Endothelial cell of umbilical vein (primary cell): Measurements from ENCODE around the gene SERPINA12. TPM values are rescaled to one million over a fixed set of nuclear protein-coding genes. Genes with fewer than 3 reads are reported as not detected.

Experiments used
- BruUV-seq: library from RNA; stranded (reverse); fragments of 400-500 nt; replicated peaks from 2 replicates; lab custom pipeline; 2021; lab: Mats Ljungman, UMichigan
- CTCF ChIA-PET: fragments of 300-600, 350-600 bp; sonication (Branson Sonifier 250); formaldehyde crosslinking; loops from one replicate; lab custom pipeline; 2021; ENCODE audit warnings: antibody characterized with exemption, inconsistent platforms; lab: Charles Lee
- POLR2A ChIA-PET: fragments of 300-600, 350-600 bp; sonication (Branson Sonifier 250); formaldehyde crosslinking; loops from one replicate; lab custom pipeline; 2021; ENCODE audit warnings: antibody characterized with exemption, inconsistent platforms; lab: Charles Lee
- DNase-seq: peaks from one replicate; pipeline ENCODE4 v3.0.0-alpha.2; 2011; ENCODE audit warnings: low read depth, low spot score
- FAIRE-seq: peaks from 2 replicates; lab custom pipeline; 2011; peaks lifted over from hg19 to GRCh38; lab: Jason Lieb, UNC
- H2AFZ ChIP-seq: 2 replicates; pipeline ENCODE4 v1.6.0; 2012; ENCODE audit warnings: low read depth, low read length, control low read depth, inconsistent platforms
- H3K27ac ChIP-seq: 2 replicates; pipeline ENCODE4 v1.5.1; 2011; ENCODE audit warnings: low read depth, mild to moderate bottlenecking, control low read depth, low read length, moderate library complexity; ENCODE audit not compliant: insufficient read depth
- H3K27me3 ChIP-seq, 2 experiments: 2 replicates each; pipeline versions ENCODE4 v1.6.0 to v1.6.1; 2011; ENCODE audit warnings: low read length in 2 of 2, mixed read lengths in 1 of 2; ENCODE audit not compliant: control insufficient read depth in 2 of 2, insufficient read depth in 2 of 2
- H3K36me3 ChIP-seq, 2 experiments: 2 replicates in 1 of 2; 3 replicates in 1 of 2; pipeline ENCODE4 v1.5.1; 2011; ENCODE audit warnings: low read length in 2 of 2, mild to moderate bottlenecking in 1 of 2, moderate library complexity in 1 of 2; ENCODE audit not compliant: control insufficient read depth in 2 of 2, insufficient read depth in 2 of 2; ENCODE audit errors: extremely low read depth in 1 of 2
- H3K4me1 ChIP-seq: 3 replicates; pipeline ENCODE4 v1.5.1; 2011; ENCODE audit warnings: mild to moderate bottlenecking, low read length; ENCODE audit not compliant: control insufficient read depth, insufficient read depth; ENCODE audit errors: extremely low read depth
- H3K4me2 ChIP-seq: 2 replicates; pipeline ENCODE4 v1.6.1; 2011; ENCODE audit warnings: low read length, control low read depth, mixed read lengths; ENCODE audit not compliant: insufficient read depth
- H3K4me3 ChIP-seq, 3 experiments: fragments of 200-600 bp in 1 of 3; sonication (generic), shearing (Covaris generic) in 1 of 3; replicated peaks in 1 of 3; 2 replicates each; pipeline ENCODE4 v1.5.1; 2011 to 2016; ENCODE audit warnings: control low read depth in 3 of 3, low read length in 3 of 3, mild to moderate bottlenecking in 2 of 3, inconsistent platforms in 1 of 3, low read depth in 1 of 3, moderate library complexity in 1 of 3; ENCODE audit not compliant: insufficient read depth in 1 of 3
- H3K79me2 ChIP-seq: 2 replicates; pipeline ENCODE4 v1.6.0; 2012; ENCODE audit warnings: low read length, inconsistent platforms; ENCODE audit not compliant: control insufficient read depth, insufficient read depth
- H3K9ac ChIP-seq: replicated peaks from 2 replicates; pipeline ENCODE3; 2011; ENCODE audit warnings: low read length, control low read depth; ENCODE audit not compliant: insufficient read depth; ENCODE audit errors: extremely low read depth
- H3K9me1 ChIP-seq: replicated peaks from 3 replicates; pipeline ENCODE4 v1.6.0; 2011; ENCODE audit warnings: mild to moderate bottlenecking, low read length; ENCODE audit not compliant: control insufficient read depth, insufficient read depth; ENCODE audit errors: extremely low read depth
- H3K9me3 ChIP-seq: replicated peaks from 2 replicates; pipeline ENCODE4 v1.5.1; 2012; ENCODE audit warnings: low read length, inconsistent platforms; ENCODE audit not compliant: control insufficient read depth, insufficient read depth
- H4K20me1 ChIP-seq: replicated peaks from 2 replicates; pipeline ENCODE3; 2011; ENCODE audit warnings: mild to moderate bottlenecking, low read length; ENCODE audit not compliant: control insufficient read depth, insufficient read depth; ENCODE audit errors: extremely low read depth
- CTCF ChIP-seq, 2 donors: IDR thresholded peaks; 1 replicate in 1 of 2; 2 replicates in 1 of 2; pipeline ENCODE4 v1.5.1; 2011; ENCODE audit warnings: low read length in 2 of 2, mild to moderate bottlenecking in 2 of 2, moderate library complexity in 2 of 2, control low read depth in 1 of 2, inconsistent platforms in 1 of 2, low read depth in 1 of 2; ENCODE audit not compliant: insufficient read depth in 1 of 2; ENCODE audit errors: extremely low read depth in 1 of 2
- EZH2 ChIP-seq: IDR thresholded peaks from 2 replicates; pipeline ENCODE4 v1.6.1; 2012; ENCODE audit warnings: borderline replicate concordance, low read depth, mild to moderate bottlenecking, moderate library complexity, low read length, inconsistent platforms; ENCODE audit not compliant: severe bottlenecking
- FOS ChIP-seq: IDR thresholded peaks from 2 replicates; pipeline ENCODE4 v1.6.1; 2011; ENCODE audit warnings: mild to moderate bottlenecking, low read length, moderate library complexity, borderline replicate concordance; ENCODE audit not compliant: insufficient read depth
- GATA2 ChIP-seq: IDR thresholded peaks from 2 replicates; pipeline ENCODE4 v1.7.0; 2011; ENCODE audit warnings: low read depth, mild to moderate bottlenecking, moderate library complexity, mixed read lengths, low read length; ENCODE audit not compliant: insufficient read length, insufficient read depth
- JUN ChIP-seq: IDR thresholded peaks from 2 replicates; pipeline ENCODE4 v1.6.1; 2011; ENCODE audit warnings: borderline replicate concordance, low read depth; ENCODE audit not compliant: insufficient read length, insufficient read depth
- MAX ChIP-seq: IDR thresholded peaks from 2 replicates; pipeline ENCODE4 v1.6.1; 2011; ENCODE audit not compliant: insufficient read depth, insufficient read length
- MYC ChIP-seq: IDR thresholded peaks from one replicate; pipeline ENCODE4 v1.6.1; 2011; ENCODE audit warnings: mild to moderate bottlenecking, low read depth, low read length
- POLR2A ChIP-seq: IDR thresholded peaks from 2 replicates; pipeline ENCODE4 v1.6.1; 2012; ENCODE audit warnings: low read depth, mild to moderate bottlenecking, control low read depth, low read length
- POLR2AphosphoS5 ChIP-seq: IDR thresholded peaks from 2 replicates; pipeline ENCODE4 v1.6.1; 2012; ENCODE audit warnings: low read depth, mild to moderate bottlenecking, control low read depth, low read length, moderate library complexity; ENCODE audit not compliant: insufficient read depth
- dilution Hi-C: fragments of 300-500 bp; cut with MboI; formaldehyde crosslinking; loops from one replicate; pipeline ENCODE4 v1.15.0; 2019; ENCODE audit warnings: low sequenced_read_pairs; ENCODE audit not compliant: extremely low pct_ligation_motif_present
- intact Hi-C: fragments of 100-400 bp; cut with micrococcal nuclease; formaldehyde crosslinking; loops from one replicate; pipeline ENCODE4 v1.10.0; 2022
- polyA plus RNA-seq, 4 experiments: library from polyadenylated mRNA; depleted of rRNA in 3 of 4; stranded (reverse) in 3 of 4; unstranded in 1 of 4; fragments of >200 nt; gene quantifications; 2 replicates each; pipeline versions ENCODE4 v1.2.1 to v1.2.3, GENCODE V29; 2011 to 2012; ENCODE audit warnings: missing spikeins in 1 of 4
- total RNA-seq: library from RNA; stranded (reverse); gene quantifications from 2 replicates; pipeline ENCODE4 v1.2.3, GENCODE V29; 2021

The SERPINA12 gene
- total and polyA plus RNA-seq, 2 donors (not counting 3 experiments of a cell fraction or from before 2014, with no cell fraction given): not detected

- Histone ChIP-seq H2AFZ (no peak overlapping the region), H3K4me3 (no peak overlapping the region), H3K79me2 (no peaks in the 10 kb centered on the region), H4K20me1 (no peaks in the 10 kb centered on the region), H3K9me3 (peaks cover 2% of the 10 kb centered on the region), H3K4me1 (no peaks in the 10 kb centered on the region), H3K9ac (no peak overlapping the region), H3K9me1 (no peaks in the 10 kb centered on the region), H3K4me2 (no peak overlapping the region), H3K27me3 (no peaks in the 10 kb centered on the region), H3K36me3 (no peaks in the 10 kb centered on the region), H3K27ac (no peak overlapping the region)
- FAIRE-seq (no peak), DNase-seq (no peak)
- dilution Hi-C loops (no loop called here), intact Hi-C loops (no loop called here)
- ChIA-PET CTCF (interaction anchor here (1.2 kb wide), 1 partner anchor 43 kb away, joined by 3 read pairs; no protein-coding TSS in a partner anchor), POLR2A (no interaction called here)
- no TSS peak for BruUV-seq
- no peak for TF ChIP-seq POLR2A
- no peak for TF ChIP-seq MYC
- TF ChIP-seq FOS: no peak
- no peak for TF ChIP-seq JUN
- no peak for TF ChIP-seq EZH2
- no peak for TF ChIP-seq MAX
- TF ChIP-seq GATA2: no peak
- no peak for TF ChIP-seq POLR2AphosphoS5
- TF ChIP-seq CTCF (IDR thresholded peaks at IDR 0.05; ENCODE audit: extremely low read depth in 1 of 2, insufficient read depth in 1 of 2, low read depth in 1 of 2, low read length in 2 of 2): no peak
Observed at GRCh38 chr14:94505641-94506040, 3.6 kb downstream of the SERPINA12 start.
